Kidney (tissue), 14 donors: ENCODE results near the gene LIMD2. TPM values are rescaled to one million over a fixed set of nuclear protein-coding genes. Genes with fewer than 3 reads are reported as not detected.

Source experiments
- DNase-seq, 5 donors: peaks; one replicate each; pipeline ENCODE4 v3.0.0-alpha.2; 2013 to 2020
- FAIRE-seq: peaks from 2 replicates; lab custom pipeline; 2012; peaks lifted over from hg19 to GRCh38; lab: Jason Lieb, UNC
- H3K27ac ChIP-seq, 2 donors: one replicate each; pipeline ENCODE4 v1.7.0; 2013; ENCODE audit warnings: low read depth in 2 of 2, low read length in 2 of 2, inconsistent platforms in 1 of 2
- H3K27me3 ChIP-seq: one replicate; pipeline ENCODE4 v1.7.1; 2013; ENCODE audit warnings: low read length, inconsistent platforms; ENCODE audit not compliant: control insufficient read depth, insufficient read depth
- H3K36me3 ChIP-seq, 3 donors: one replicate each; pipeline versions ENCODE4 v1.7.0 to v1.7.1; 2013; ENCODE audit warnings: low read length in 3 of 3, control low read depth in 1 of 3, inconsistent platforms in 1 of 3; ENCODE audit not compliant: insufficient read depth in 3 of 3, control insufficient read depth in 2 of 3
- H3K4me1 ChIP-seq, 3 donors: one replicate each; pipeline versions ENCODE4 v1.7.0 to v1.7.1; 2013; ENCODE audit warnings: low read length in 3 of 3, inconsistent platforms in 1 of 3, low read depth in 1 of 3; ENCODE audit not compliant: control insufficient read depth in 2 of 3, insufficient read depth in 2 of 3
- H3K4me3 ChIP-seq, 3 donors: one replicate each; pipeline versions ENCODE4 v1.7.0 to v1.8.1; 2013; ENCODE audit warnings: low read length in 3 of 3, control low read depth in 1 of 3, inconsistent platforms in 1 of 3
- H3K9ac ChIP-seq, 3 donors: one replicate each; pipeline versions ENCODE4 v1.7.0 to v1.7.1; 2013; ENCODE audit warnings: low read length in 3 of 3, control low read depth in 1 of 3, inconsistent platforms in 1 of 3
- H3K9me3 ChIP-seq, 3 donors: one replicate each; pipeline versions ENCODE4 v1.7.0 to v1.7.1; 2013; ENCODE audit warnings: low read length in 3 of 3, control low read depth in 1 of 3, inconsistent platforms in 1 of 3; ENCODE audit not compliant: control insufficient read depth in 2 of 3, insufficient read depth in 1 of 3
- CTCF ChIP-seq: IDR thresholded peaks from 3 replicates; pipeline ENCODE4 v1.5.1; 2012; ENCODE audit warnings: mild to moderate bottlenecking, moderate library complexity, borderline replicate concordance; ENCODE audit not compliant: insufficient read depth; ENCODE audit errors: extremely low read depth
- intact Hi-C: fragments of 100-400 bp; cut with DNase I; formaldehyde crosslinking; loops from one replicate; pipeline ENCODE4 v1.11.1; 2022
- polyA plus RNA-seq: library from polyadenylated mRNA; stranded (reverse); fragments of 350-450 nt; fragmentation: Illumina TruSeq; extraction: RNeasy Lipid Tissue Mini Kit (QIAGEN cat#74804); gene quantifications from one replicate; pipeline ENCODE4 v1.2.3, GENCODE V29; 2014; ENCODE audit warnings: low read depth, low replicate concordance; ENCODE audit not compliant: insufficient read depth
- total RNA-seq: library from RNA; stranded (reverse); fragmentation: NEBNext Ultra II Directional; extraction: Animal tissue kit (Norgen Biotek cat#: 25700); gene quantifications from one replicate; pipeline ENCODE4 v1.2.1, GENCODE V29; 2021
- donor health status: control.
- donor health status: control.
- donor health status: control.
- donor health status: control.
- donor health status: control.
- donor health status: DM: yes; HTN: yes; CAD: no.
- donor health status: Normal renal cell carcinoma (clear cell type).

Gene LIMD2
- total and polyA plus RNA-seq, 2 donors from 2014 or later, result 11.5 to 32.3 TPM

- Histone ChIP-seq H3K27me3 (no peaks in the 10 kb centered on the region), H3K36me3 (peaks cover 2 to 42% (median 25%) of the 10 kb centered on the region in 3 donors), H3K9ac (no peak overlapping the region), H3K9me3 (no peaks in the 10 kb centered on the region), H3K4me1 (peaks cover 0 to 11% (median 10%) of the 10 kb centered on the region in 3 donors), H3K4me3 (no peak overlapping the region), H3K27ac (no peak overlapping the region)
- intact Hi-C loops, result no loop called here
- DNase-seq (no peak), FAIRE-seq (no peak)
- TF ChIP-seq CTCF, result no peak
These were observed 18.4 kb downstream of the LIMD2 start for GRCh38 chr17:63681530-63681929.

DNA sequence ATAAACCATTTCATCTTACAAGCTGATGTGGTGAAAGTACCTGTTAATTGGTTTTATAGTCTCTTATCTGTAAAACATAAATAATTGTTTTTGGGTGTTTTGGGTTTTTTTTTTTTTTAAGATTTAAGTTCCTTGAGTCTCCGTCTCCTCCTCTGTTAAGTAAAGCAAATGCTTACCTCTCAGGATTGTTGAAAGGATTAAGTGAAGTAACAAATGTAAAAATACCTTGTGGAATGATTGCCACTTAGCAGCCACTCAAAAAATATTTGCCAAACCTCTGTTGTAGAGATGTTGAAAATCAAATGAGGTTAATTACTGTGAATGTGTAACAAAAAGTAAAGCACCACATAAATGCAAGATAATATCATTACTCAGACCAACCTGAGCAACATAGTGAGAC lies 19.2 kb downstream of the LIMD2 start:
- DNase-seq (no peak), FAIRE-seq (no peak)
- Histone ChIP-seq H3K27me3 (no peaks in the 10 kb centered on the region), H3K4me1 (peaks cover 0 to 16% (median 10%) of the 10 kb centered on the region in 3 donors), H3K4me3 (no peak overlapping the region), H3K9ac (no peak overlapping the region), H3K9me3 (no peaks in the 10 kb centered on the region), H3K27ac (no peak overlapping the region), H3K36me3 (peaks cover 2 to 38% (median 21%) of the 10 kb centered on the region in 3 donors)
- TF ChIP-seq CTCF, result no peak
- intact Hi-C loops, result no loop called here

GRCh38 chr17:63679214-63679613 lies 20.7 kb downstream of the LIMD2 start:
- TF ChIP-seq CTCF, result no peak
- Histone ChIP-seq H3K9ac (no peak overlapping the region), H3K36me3 (peaks cover 2 to 34% (median 14%) of the 10 kb centered on the region in 3 donors), H3K27me3 (no peaks in the 10 kb centered on the region), H3K4me1 (peaks cover 3 to 28% (median 20%) of the 10 kb centered on the region in 3 donors), H3K27ac (no peak overlapping the region), H3K9me3 (no peaks in the 10 kb centered on the region), H3K4me3 (no peak overlapping the region)
- no peak for FAIRE-seq
- intact Hi-C loops, result no loop called here
- no peak for DNase-seq

DNA sequence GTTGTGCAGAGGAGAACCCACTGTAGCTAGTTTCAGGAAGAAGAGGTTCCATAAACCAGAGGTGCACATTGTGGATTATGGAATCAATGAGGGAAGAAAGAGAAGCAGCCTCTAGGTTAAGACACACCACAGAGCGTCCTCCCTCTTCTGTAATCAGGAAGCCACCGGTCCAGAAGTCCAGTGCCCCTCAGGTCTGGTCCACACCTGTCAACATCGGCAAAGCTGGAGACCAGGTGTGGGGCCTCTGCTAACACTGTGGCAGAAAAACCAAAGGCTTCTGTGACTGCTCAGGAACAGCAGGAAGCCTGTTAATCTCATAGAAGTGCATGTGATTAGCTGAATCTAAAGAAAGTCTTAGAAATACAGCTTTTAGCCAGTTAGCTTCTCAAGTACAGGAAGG lies 23.3 kb downstream of the LIMD2 start:
- peak overlapping the region in 1 of 3 donors; percentile 9 for H3K9ac ChIP-seq
- H3K36me3 ChIP-seq, result peaks cover 0 to 14% (median 4%) of the 10 kb centered on the region in 3 donors
- DNase-seq, result no peak
- TF ChIP-seq CTCF, result no peak
- H3K9me3 ChIP-seq, result no peaks in the 10 kb centered on the region
- no peaks in the 10 kb centered on the region for H3K27me3 ChIP-seq
- H3K27ac ChIP-seq, result peak overlapping the region; percentile 68 to 86
- FAIRE-seq, result no peak
- intact Hi-C loops, result no loop called here
- H3K4me3 ChIP-seq, result no peak overlapping the region
- H3K4me1 ChIP-seq, result peaks cover 3 to 37% (median 22%) of the 10 kb centered on the region in 3 donors
